Glomerular endothelial cell (primary cell): ENCODE results near the gene MMP24. TPM values are rescaled to one million over a fixed set of nuclear protein-coding genes. Genes with fewer than 3 reads are reported as not detected.

ENCODE experiments used
- total RNA-seq: library from RNA; depleted of rRNA; stranded (reverse); fragments of >200 nt; gene quantifications from 2 replicates; pipeline ENCODE4 v1.2.3, GENCODE V29; 2015

The MMP24 gene
- total RNA-seq, 1 donor from 2014 or later = 0.88 TPM

Other genes with a start within 250 kb of the MMP24 start
- gene TRPC4AP, start 133.9 kb upstream of the MMP24 start, total RNA-seq = 94.3 and 104 TPM in 2 replicates
- 39.3 and 59.3 TPM in 2 replicates for gene EDEM2, start 79.4 kb upstream of the MMP24 start, total RNA-seq
- gene PROCR, start 54.6 kb upstream of the MMP24 start, total RNA-seq = 92.8 and 185 TPM in 2 replicates
- gene MMP24OS, start 51.4 kb downstream of the MMP24 start, total RNA-seq = 24.0 and 31.4 TPM in 2 replicates
- gene EIF6, start 58.1 kb downstream of the MMP24 start, total RNA-seq = 169 and 200 TPM in 2 replicates
- gene FAM83C, start 65.7 kb downstream of the MMP24 start, total RNA-seq = not detected in 2 replicates
- gene UQCC1, start 185.3 kb downstream of the MMP24 start, total RNA-seq = 26.0 and 36.2 TPM in 2 replicates
- gene GDF5, start 211.5 kb downstream of the MMP24 start, total RNA-seq = 0.53 and 6.1 TPM in 2 replicates
- gene CEP250, start 228.9 kb downstream of the MMP24 start, total RNA-seq = 31.6 and 32.0 TPM in 2 replicates